HUES48 (cell line): ENCODE measurements around the gene ZNF662.

Experiments
- H3K27ac ChIP-seq: one replicate; pipeline ENCODE4 v1.7.0; 2013; ENCODE audit warnings: low read depth, low read length, inconsistent platforms
- H3K27me3 ChIP-seq: 2 replicates; pipeline ENCODE4 v1.6.1; 2013; ENCODE audit warnings: mild to moderate bottlenecking, low read length; ENCODE audit not compliant: control insufficient read depth, insufficient read depth
- H3K36me3 ChIP-seq: 2 replicates; pipeline ENCODE4 v1.6.1; 2013; ENCODE audit warnings: low read length; ENCODE audit not compliant: control insufficient read depth, insufficient read depth
- H3K4me1 ChIP-seq: 2 replicates; pipeline ENCODE4 v1.6.1; 2013; ENCODE audit warnings: mild to moderate bottlenecking, low read length; ENCODE audit not compliant: control insufficient read depth, insufficient read depth
- H3K4me3 ChIP-seq: 2 replicates; pipeline ENCODE4 v1.5.1; 2013; ENCODE audit warnings: mild to moderate bottlenecking, low read depth, low read length
- H3K9ac ChIP-seq: 2 replicates; pipeline ENCODE4 v1.6.1; 2013; ENCODE audit warnings: mild to moderate bottlenecking, low read depth, low read length, moderate library complexity
- H3K9me3 ChIP-seq: 2 replicates; pipeline ENCODE4 v1.6.1; 2013; ENCODE audit warnings: low read length; ENCODE audit not compliant: control insufficient read depth, insufficient read depth

ZNF662 gene

DNA sequence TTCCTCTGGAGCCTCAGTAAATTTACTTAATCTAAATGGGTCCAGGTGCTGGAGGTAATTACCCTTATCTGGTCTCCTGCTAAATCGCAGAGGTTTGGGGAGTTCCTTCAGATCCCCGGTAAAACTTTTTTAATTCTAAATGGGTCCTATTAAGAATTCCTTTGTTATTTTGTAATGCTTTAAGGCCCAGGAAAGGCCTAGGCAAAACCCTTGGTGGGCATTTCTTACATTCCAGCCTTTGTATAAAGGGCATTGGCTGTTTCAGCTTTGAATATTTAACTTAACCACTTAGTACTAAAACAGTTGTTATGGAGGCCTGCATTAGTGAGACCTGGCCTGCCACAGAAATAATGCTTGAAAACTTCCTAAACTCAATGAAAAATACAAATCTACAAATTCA is 14.9 kb upstream of the ZNF662 start:
- no peaks in the 10 kb centered on the region for H3K9me3 ChIP-seq
- H3K27me3 ChIP-seq, result no peaks in the 10 kb centered on the region
- peak overlapping the region; percentile 85 for H3K27ac ChIP-seq
- peaks cover 40% of the 10 kb centered on the region for H3K4me1 ChIP-seq
- peak overlapping the region; percentile 22; the same call in 1 of the 2 replicates for H3K4me3 ChIP-seq
- H3K9ac ChIP-seq, result peak overlapping the region; percentile 63
- H3K36me3 ChIP-seq, result no peaks in the 10 kb centered on the region

DNA sequence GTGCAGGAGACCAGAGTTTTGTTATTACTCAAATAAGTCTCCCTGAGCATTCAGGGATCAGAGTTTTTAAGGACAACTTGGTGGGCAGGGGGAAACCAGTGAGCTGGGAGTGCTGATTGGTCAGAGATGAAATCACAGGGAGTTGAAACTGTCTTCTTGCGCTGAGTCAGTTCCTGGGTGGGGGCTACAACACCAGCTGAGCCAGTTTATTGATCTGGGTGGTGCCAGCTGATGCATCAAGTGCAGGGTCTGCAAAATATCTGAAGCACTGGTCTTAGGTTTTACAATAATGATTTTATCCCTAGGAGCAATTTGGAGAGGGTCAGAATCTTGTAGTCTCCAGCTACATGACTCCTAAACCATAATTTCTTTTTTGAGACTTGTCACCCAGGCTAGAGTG is 13.8 kb upstream of the ZNF662 start:
- no peaks in the 10 kb centered on the region for H3K27me3 ChIP-seq
- H3K9me3 ChIP-seq, result no peaks in the 10 kb centered on the region
- H3K9ac ChIP-seq, result peak overlapping the region; percentile 60; the same call in 1 of the 2 replicates
- no peak overlapping the region for H3K4me3 ChIP-seq
- peaks cover 36% of the 10 kb centered on the region for H3K4me1 ChIP-seq
- H3K27ac ChIP-seq, result peak overlapping the region; percentile 85
- no peaks in the 10 kb centered on the region for H3K36me3 ChIP-seq

DNA sequence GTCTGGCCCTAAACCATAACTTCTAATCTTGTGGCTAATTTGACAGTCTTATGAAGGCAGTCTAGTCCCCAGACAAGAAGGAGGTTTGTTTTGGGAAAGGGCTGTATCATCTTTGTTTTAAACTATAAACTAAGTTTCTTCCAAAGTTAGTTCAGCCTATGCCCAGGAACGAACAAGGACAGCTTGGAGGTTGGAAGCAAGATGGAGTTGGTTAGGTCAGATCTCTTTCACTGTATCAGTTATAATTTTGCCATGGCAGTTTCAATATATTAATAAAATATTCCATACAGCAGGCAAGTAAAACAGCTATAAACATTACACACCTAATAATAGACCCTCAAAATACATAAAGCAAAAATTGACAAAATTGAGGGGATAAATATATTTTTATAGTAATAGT is 13.1 kb upstream of the ZNF662 start:
- Histone ChIP-seq H3K9ac (no peak overlapping the region), H3K36me3 (no peaks in the 10 kb centered on the region), H3K27ac (no peak overlapping the region), H3K27me3 (no peaks in the 10 kb centered on the region), H3K4me3 (no peak overlapping the region), H3K4me1 (peaks cover 36% of the 10 kb centered on the region), H3K9me3 (no peaks in the 10 kb centered on the region)

- no peak overlapping the region for H3K9ac ChIP-seq
Observed at GRCh38 chr3:42894698-42895579, 11.0 kb upstream of the ZNF662 start.

DNA sequence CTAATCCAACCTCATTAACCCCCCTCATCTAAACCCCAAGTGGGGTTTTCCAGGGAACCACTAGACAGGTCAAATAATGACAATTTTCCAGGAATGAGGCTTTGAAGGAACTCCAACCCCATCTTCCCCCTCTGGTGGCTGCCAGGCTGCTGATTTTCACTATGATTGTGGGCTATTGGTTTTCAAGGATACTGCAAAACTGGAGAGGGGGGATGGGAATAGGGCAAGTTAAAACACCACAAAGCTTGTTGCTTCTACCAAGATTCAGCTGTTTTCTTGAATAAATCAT is 10.4 kb upstream of the ZNF662 start:
- H3K27ac ChIP-seq, result no peak overlapping the region
- H3K4me3 ChIP-seq, result no peak overlapping the region
- no peaks in the 10 kb centered on the region for H3K27me3 ChIP-seq
- H3K9ac ChIP-seq, result no peak overlapping the region
- no peaks in the 10 kb centered on the region for H3K36me3 ChIP-seq
- no peaks in the 10 kb centered on the region for H3K9me3 ChIP-seq
- peaks cover 28% of the 10 kb centered on the region for H3K4me1 ChIP-seq

More at GRCh38 chr3:42894698-42895579, 11.0 kb upstream of the ZNF662 start:
- Histone ChIP-seq H3K4me1 (peaks cover 32% of the 10 kb centered on the region), H3K36me3 (no peaks in the 10 kb centered on the region), H3K4me3 (no peak overlapping the region), H3K9me3 (no peaks in the 10 kb centered on the region), H3K27me3 (no peaks in the 10 kb centered on the region), H3K27ac (no peak overlapping the region)

GRCh38 chr3:42898896-42899675 is 6.9 kb upstream of the ZNF662 start:
- H3K4me1 ChIP-seq, result peaks cover 12% of the 10 kb centered on the region; the same call in 1 of the 2 replicates
- H3K36me3 ChIP-seq, result no peaks in the 10 kb centered on the region
- H3K27me3 ChIP-seq, result no peaks in the 10 kb centered on the region
- H3K9me3 ChIP-seq, result no peaks in the 10 kb centered on the region
- no peak overlapping the region for H3K4me3 ChIP-seq
- H3K9ac ChIP-seq, result no peak overlapping the region
- no peak overlapping the region for H3K27ac ChIP-seq

- Histone ChIP-seq H3K4me1 (0 out of 2 replicates have a peak, but pooled peaks cover 6% of the 10 kb centered on the region), H3K4me3 (no peak overlapping the region), H3K27ac (no peak overlapping the region), H3K9me3 (no peaks in the 10 kb centered on the region; the same call in 1 of the 2 replicates), H3K27me3 (no peaks in the 10 kb centered on the region), H3K9ac (no peak overlapping the region), H3K36me3 (no peaks in the 10 kb centered on the region)
Observed at GRCh38 chr3:42900226-42901072, 5.5 kb upstream of the ZNF662 start.

DNA sequence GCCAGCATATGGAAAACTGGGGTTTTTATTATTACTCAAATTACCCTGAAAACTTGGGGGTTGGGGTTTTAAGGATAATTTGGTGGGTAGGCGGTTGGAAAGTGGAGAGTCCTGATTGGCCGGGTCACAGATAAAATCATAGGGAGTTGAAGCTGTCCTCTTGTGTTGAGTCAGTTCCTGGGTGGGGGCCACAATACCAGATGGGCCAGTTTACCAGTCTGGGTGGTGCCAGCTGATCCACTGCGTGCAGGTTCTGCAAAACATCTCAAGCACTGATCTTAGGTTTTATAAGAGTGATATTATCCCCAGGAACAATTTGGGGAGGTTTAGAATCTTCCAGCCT is 4.9 kb upstream of the ZNF662 start:
- no peaks in the 10 kb centered on the region for H3K36me3 ChIP-seq
- no peak overlapping the region for H3K4me3 ChIP-seq
- H3K9me3 ChIP-seq, result no peaks in the 10 kb centered on the region; the same call in 1 of the 2 replicates
- H3K4me1 ChIP-seq, result 0 out of 2 replicates have a peak, but pooled peaks cover 1% of the 10 kb centered on the region
- H3K27ac ChIP-seq, result no peak overlapping the region
- no peaks in the 10 kb centered on the region for H3K27me3 ChIP-seq
- no peak overlapping the region for H3K9ac ChIP-seq

DNA sequence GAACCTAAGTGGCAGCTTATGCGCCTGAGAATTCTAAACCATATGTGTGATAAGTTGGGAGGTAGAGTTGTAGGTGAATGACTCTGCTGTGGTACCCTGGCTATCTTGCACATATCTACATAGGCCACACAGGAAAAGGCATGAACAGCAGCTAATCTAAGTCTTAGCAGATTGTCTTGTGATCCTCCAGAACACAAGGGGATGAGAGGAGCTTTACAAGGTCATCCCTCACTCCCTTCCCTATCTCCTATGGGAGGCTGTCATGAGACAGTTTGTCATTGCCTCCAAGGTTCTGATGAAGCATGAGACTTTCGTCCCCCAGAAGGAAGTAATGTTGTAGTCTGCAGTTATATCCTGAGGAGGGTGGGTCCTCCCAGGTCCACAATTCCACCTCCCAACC is 3.7 kb upstream of the ZNF662 start:
- H3K27me3 ChIP-seq, result no peaks in the 10 kb centered on the region
- H3K4me3 ChIP-seq, result no peak overlapping the region
- H3K27ac ChIP-seq, result no peak overlapping the region
- no peaks in the 10 kb centered on the region; the same call in 1 of the 2 replicates for H3K9me3 ChIP-seq
- H3K4me1 ChIP-seq, result no peaks in the 10 kb centered on the region
- no peak overlapping the region for H3K9ac ChIP-seq
- no peaks in the 10 kb centered on the region for H3K36me3 ChIP-seq

DNA sequence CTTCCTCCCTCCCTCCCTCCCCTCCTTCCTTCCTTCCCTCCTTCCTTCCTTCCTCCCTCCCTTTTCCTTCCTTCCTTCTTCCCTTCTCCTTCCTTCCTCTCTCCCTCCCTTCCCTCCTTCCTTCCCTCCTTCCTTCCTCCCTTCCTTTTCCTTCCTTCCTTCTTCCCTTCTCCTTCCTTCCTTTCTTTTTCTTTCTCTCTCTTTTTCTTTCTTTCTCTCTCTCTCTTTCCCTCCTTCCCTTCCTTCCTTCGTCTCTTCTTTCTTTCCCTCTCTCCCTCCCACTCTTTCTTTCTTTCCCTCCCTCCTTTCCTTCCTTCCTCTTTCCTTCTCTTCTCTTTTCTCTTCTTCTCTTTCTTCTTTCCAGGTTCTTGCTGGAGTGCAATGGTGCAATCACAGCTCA is 1.9 kb upstream of the ZNF662 start:
- Histone ChIP-seq H3K9me3 (no peaks in the 10 kb centered on the region; the same call in 1 of the 2 replicates), H3K36me3 (no peaks in the 10 kb centered on the region), H3K9ac (no peak overlapping the region), H3K27me3 (no peaks in the 10 kb centered on the region), H3K4me1 (no peaks in the 10 kb centered on the region), H3K4me3 (no peak overlapping the region), H3K27ac (no peak overlapping the region)
